H1 (cell line): Measurements from ENCODE around the gene PTGIR. TPM values are rescaled to one million over a fixed set of nuclear protein-coding genes. Genes with fewer than 3 reads are reported as not detected.

Source experiments
- CTBP2 ChIP-seq: IDR thresholded peaks from 2 replicates; pipeline ENCODE4 v1.7.0; 2011; ENCODE audit warnings: borderline replicate concordance, mild to moderate bottlenecking, moderate library complexity, mixed read lengths, low read length; ENCODE audit not compliant: insufficient read depth, insufficient read length
- FOSL1 ChIP-seq: IDR thresholded peaks from 2 replicates; pipeline ENCODE4 v1.6.1; 2011; ENCODE audit warnings: mild to moderate bottlenecking, low read depth, low read length, moderate library complexity; ENCODE audit not compliant: insufficient read depth
- HDAC2 ChIP-seq, 2 experiments: fragments of 300-600 bp in 1 of 2; sonication (generic) in 1 of 2; IDR thresholded peaks; 2 replicates each; pipeline ENCODE4 v1.6.1; 2011 to 2012; ENCODE audit warnings: low read depth in 2 of 2, low read length in 2 of 2, mild to moderate bottlenecking in 2 of 2, moderate library complexity in 2 of 2, borderline replicate concordance in 1 of 2, inconsistent platforms in 1 of 2
- POLR2AphosphoS5 ChIP-seq: IDR thresholded peaks from 2 replicates; pipeline ENCODE4 v1.6.1; 2011; ENCODE audit warnings: low read depth, low read length
- RAD21 ChIP-seq, 2 experiments: IDR thresholded peaks in 1 of 2; conservative IDR thresholded peaks in 1 of 2; 2 replicates each; pipeline ENCODE4 v1.6.1; 2011; ENCODE audit warnings: low read depth in 2 of 2, low read length in 2 of 2, improper control_type of control experiment in 1 of 2, inconsistent platforms in 1 of 2, mild to moderate bottlenecking in 1 of 2, moderate library complexity in 1 of 2
- SIN3A ChIP-seq, 2 experiments: IDR thresholded peaks in 1 of 2; conservative IDR thresholded peaks in 1 of 2; 2 replicates each; pipeline ENCODE4 v1.6.1; 2011 to 2012; ENCODE audit warnings: low read length in 2 of 2, improper control_type of control experiment in 1 of 2, low read depth in 1 of 2, mild to moderate bottlenecking in 1 of 2
- polyA plus RNA-seq, 7 experiments: library from polyadenylated mRNA; depleted of rRNA in 3 of 7; stranded (reverse) in 5 of 7; unstranded in 2 of 7; fragments of >200 nt in 5 of 7; fragments of 200-250 nt in 2 of 7; gene quantifications; 1 replicate in 5 of 7; 2 replicates in 1 of 7; 4 replicates in 1 of 7; pipeline versions ENCODE4 v1.2.1 to v1.2.3, GENCODE V29; 2011 to 2013; ENCODE audit warnings: missing spikeins in 2 of 7, mixed read lengths in 2 of 7
- total RNA-seq: library from RNA; stranded (reverse); fragmentation: NEBNext Ultra II Directional; extraction: Animal tissue kit (Norgen Biotek cat#: 25700); gene quantifications from 2 replicates; pipeline ENCODE4 v1.2.1, GENCODE V29; 2021
- TF ChIP-seq, protein P1 (sequence below): fragments of 300-600 bp; sonication (generic); IDR thresholded peaks from 2 replicates; pipeline ENCODE4 v1.7.1; 2012; ENCODE audit warnings: low read length, moderate library complexity, mild to moderate bottlenecking, inconsistent platforms; ENCODE audit not compliant: insufficient replicate concordance

The PTGIR gene
- total and polyA plus RNA-seq, 2 of the 8 experiments (the other 6 are each of a cell fraction or from before 2014, with no cell fraction given), result 0.15 TPM; not detected in 1

DNA sequence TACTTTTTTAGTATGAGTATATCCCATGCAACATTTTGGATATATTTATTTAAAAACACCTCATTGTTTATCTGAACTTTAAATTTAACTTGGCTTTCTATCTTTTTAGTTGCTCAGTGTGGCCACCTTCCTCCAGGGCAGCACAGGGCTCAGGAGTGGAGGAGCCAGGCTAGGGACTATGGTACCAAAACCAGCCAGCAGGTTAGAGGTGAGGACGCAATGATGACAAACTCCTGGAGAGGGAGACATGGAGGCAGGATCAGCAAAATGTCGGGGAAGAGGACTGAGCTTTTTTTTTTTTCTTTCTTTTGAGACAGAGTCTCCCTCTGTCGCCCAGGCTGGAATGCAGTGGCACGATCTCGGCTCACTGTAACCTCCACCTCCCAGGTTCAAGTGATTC is 53.4 kb downstream of the PTGIR start (continued):
- peak in 1 of 2 experiments; percentile 44; a peak in 3 of 4 replicates for TF ChIP-seq RAD21 (IDR thresholded peaks at IDR 0.05 in 1 of 2, conservative IDR thresholded peaks at IDR 0.05 in 1 of 2; ENCODE audit: low read depth in 2 of 2, low read length in 2 of 2)
- TF ChIP-seq HDAC2 (IDR thresholded peaks at IDR 0.05; ENCODE audit: borderline replicate concordance in 1 of 2, low read depth in 2 of 2, low read length in 2 of 2), result no peak
- TF ChIP-seq CTBP2, result no peak
- TF ChIP-seq SIN3A (conservative IDR thresholded peaks at IDR 0.05 in 1 of 2, IDR thresholded peaks at IDR 0.05 in 1 of 2; ENCODE audit: low read depth in 1 of 2, low read length in 2 of 2), result no peak
- no peak for TF ChIP-seq POLR2AphosphoS5
- no peak for TF ChIP-seq FOSL1
- TF ChIP-seq, protein P1, sequence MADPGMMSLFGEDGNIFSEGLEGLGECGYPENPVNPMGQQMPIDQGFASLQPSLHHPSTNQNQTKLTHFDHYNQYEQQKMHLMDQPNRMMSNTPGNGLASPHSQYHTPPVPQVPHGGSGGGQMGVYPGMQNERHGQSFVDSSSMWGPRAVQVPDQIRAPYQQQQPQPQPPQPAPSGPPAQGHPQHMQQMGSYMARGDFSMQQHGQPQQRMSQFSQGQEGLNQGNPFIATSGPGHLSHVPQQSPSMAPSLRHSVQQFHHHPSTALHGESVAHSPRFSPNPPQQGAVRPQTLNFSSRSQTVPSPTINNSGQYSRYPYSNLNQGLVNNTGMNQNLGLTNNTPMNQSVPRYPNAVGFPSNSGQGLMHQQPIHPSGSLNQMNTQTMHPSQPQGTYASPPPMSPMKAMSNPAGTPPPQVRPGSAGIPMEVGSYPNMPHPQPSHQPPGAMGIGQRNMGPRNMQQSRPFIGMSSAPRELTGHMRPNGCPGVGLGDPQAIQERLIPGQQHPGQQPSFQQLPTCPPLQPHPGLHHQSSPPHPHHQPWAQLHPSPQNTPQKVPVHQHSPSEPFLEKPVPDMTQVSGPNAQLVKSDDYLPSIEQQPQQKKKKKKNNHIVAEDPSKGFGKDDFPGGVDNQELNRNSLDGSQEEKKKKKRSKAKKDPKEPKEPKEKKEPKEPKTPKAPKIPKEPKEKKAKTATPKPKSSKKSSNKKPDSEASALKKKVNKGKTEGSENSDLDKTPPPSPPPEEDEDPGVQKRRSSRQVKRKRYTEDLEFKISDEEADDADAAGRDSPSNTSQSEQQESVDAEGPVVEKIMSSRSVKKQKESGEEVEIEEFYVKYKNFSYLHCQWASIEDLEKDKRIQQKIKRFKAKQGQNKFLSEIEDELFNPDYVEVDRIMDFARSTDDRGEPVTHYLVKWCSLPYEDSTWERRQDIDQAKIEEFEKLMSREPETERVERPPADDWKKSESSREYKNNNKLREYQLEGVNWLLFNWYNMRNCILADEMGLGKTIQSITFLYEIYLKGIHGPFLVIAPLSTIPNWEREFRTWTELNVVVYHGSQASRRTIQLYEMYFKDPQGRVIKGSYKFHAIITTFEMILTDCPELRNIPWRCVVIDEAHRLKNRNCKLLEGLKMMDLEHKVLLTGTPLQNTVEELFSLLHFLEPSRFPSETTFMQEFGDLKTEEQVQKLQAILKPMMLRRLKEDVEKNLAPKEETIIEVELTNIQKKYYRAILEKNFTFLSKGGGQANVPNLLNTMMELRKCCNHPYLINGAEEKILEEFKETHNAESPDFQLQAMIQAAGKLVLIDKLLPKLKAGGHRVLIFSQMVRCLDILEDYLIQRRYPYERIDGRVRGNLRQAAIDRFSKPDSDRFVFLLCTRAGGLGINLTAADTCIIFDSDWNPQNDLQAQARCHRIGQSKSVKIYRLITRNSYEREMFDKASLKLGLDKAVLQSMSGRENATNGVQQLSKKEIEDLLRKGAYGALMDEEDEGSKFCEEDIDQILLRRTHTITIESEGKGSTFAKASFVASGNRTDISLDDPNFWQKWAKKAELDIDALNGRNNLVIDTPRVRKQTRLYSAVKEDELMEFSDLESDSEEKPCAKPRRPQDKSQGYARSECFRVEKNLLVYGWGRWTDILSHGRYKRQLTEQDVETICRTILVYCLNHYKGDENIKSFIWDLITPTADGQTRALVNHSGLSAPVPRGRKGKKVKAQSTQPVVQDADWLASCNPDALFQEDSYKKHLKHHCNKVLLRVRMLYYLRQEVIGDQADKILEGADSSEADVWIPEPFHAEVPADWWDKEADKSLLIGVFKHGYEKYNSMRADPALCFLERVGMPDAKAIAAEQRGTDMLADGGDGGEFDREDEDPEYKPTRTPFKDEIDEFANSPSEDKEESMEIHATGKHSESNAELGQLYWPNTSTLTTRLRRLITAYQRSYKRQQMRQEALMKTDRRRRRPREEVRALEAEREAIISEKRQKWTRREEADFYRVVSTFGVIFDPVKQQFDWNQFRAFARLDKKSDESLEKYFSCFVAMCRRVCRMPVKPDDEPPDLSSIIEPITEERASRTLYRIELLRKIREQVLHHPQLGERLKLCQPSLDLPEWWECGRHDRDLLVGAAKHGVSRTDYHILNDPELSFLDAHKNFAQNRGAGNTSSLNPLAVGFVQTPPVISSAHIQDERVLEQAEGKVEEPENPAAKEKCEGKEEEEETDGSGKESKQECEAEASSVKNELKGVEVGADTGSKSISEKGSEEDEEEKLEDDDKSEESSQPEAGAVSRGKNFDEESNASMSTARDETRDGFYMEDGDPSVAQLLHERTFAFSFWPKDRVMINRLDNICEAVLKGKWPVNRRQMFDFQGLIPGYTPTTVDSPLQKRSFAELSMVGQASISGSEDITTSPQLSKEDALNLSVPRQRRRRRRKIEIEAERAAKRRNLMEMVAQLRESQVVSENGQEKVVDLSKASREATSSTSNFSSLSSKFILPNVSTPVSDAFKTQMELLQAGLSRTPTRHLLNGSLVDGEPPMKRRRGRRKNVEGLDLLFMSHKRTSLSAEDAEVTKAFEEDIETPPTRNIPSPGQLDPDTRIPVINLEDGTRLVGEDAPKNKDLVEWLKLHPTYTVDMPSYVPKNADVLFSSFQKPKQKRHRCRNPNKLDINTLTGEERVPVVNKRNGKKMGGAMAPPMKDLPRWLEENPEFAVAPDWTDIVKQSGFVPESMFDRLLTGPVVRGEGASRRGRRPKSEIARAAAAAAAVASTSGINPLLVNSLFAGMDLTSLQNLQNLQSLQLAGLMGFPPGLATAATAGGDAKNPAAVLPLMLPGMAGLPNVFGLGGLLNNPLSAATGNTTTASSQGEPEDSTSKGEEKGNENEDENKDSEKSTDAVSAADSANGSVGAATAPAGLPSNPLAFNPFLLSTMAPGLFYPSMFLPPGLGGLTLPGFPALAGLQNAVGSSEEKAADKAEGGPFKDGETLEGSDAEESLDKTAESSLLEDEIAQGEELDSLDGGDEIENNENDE, result no peak
